Renal cortex interstitium (tissue), 11 donors: ENCODE measurements around the gene KAT7. TPM values are rescaled to one million over a fixed set of nuclear protein-coding genes. Genes with fewer than 3 reads are reported as not detected.
A peak's percentile ranks its signal among the peaks of the same experiment; 100 is the strongest.
"Not testable (repeated sequence)": the region's sequence is repeated elsewhere in the genome, so short reads cannot be mapped to it uniquely, and the experiment has no call there.

Experiments used
- DNase-seq, 11 donors: peaks; one replicate each; pipeline ENCODE4 v3.0.0-alpha.2; 2013; ENCODE audit warnings: low read depth in 9 of 11, low spot score in 4 of 11; ENCODE audit errors: extremely low read depth in 1 of 11
- polyA plus RNA-seq, 3 donors: library from polyadenylated mRNA; unstranded; fragments of 120-200 nt; gene quantifications; one replicate each; pipeline ENCODE4 v1.2.1, GENCODE V29; 2013; ENCODE audit not compliant: insufficient read length in 3 of 3

KAT7 gene
- polyA plus RNA-seq, 3 donors = 49.1 to 54.9 (median 52.1) TPM

DNA sequence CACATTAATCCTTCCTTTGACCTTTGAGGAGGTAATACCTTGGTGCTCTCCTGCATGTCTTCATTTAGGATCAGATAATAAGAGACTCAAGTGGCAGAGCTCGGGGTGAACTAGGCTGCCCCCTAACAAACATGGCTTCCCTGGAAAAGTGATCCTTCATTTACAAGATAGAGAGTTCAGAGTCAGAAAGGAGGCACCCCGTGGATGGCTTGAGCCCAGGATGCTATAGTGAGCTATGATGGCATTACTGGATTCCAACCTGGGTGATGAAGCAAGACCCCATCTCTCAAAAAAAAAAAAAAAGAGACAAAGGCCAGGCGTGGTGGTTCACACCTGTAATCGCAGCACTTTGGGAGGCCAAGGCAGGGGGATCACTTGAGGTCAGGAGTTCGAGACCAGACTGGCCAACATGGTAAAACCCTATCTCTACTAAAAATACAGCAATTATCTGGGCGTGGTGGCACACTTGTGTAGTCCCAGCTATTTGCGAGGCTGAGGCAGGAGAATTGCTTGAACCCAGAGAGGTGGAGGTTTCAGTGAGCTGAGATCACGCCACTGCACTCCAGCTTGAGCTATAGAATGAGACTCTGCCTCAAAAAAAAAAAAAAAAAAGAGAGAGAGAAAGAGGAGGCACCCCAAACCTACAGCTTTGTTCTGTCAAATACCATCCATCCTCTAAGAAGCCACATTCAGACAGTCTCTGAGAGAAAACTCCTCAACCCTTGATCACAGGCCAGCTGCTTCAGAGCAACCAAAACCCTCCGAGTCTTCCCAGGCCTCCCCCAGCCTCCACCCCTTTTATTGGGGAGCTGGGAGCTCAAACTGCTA, 31.9 kb upstream of the KAT7 start:
- DNase-seq = no peak

DNA sequence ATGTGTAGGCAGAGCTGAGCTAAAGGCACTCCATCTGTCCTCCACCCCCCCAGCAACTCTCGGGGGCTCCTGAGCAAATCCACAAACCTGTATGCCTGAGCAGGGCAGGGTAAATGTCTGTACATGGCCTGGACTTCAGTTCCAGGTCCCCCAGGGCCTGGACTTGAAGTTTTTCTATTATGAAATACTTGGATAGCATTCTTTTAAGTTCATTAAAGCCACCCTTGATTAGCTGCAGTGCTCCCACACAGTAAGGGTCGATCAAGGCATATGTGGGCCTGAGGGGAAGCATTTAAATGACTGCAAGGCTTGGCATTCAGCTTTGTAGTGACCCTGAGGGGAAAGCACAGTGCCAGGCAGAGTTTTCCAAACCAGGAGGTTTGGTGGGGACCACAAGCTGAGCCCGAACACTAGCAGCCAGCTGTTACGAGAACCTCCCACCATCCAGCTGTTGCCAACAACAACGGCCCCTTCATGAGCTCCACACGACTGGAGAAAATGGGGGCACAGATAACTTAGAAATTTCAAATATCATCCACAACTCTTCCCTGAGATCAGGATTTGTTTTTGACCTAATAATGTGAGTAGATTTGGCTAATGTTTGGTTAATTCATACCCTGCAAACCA, 31.2 kb upstream of the KAT7 start:
- no peak for DNase-seq

DNA sequence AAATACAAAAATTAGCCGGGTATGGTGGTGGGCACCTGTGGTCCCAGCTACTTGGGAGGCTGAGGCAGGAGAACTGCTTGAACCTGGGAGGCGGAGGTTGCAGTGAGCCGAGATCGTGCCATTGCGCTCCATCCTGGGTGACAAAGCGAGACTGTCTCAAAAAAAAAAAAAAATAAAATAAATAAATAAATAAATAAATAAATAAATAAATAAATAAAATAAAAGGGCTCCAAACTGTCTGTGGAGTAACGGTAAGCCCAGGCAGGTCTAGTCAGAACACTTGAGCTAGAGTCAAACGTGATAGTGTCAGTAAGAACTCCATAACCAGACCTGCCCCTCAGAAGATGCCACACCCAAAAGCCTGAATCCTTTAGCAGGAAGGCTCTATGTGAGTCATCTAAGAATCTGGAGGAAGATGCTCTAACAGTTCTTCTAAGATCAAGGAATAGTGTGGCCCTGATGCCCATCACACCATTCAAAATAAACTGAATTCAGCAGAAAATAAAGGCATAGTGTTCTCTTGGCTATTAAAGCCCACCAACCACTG, 29.9 kb upstream of the KAT7 start:
- not testable (repeated sequence) for DNase-seq

DNA sequence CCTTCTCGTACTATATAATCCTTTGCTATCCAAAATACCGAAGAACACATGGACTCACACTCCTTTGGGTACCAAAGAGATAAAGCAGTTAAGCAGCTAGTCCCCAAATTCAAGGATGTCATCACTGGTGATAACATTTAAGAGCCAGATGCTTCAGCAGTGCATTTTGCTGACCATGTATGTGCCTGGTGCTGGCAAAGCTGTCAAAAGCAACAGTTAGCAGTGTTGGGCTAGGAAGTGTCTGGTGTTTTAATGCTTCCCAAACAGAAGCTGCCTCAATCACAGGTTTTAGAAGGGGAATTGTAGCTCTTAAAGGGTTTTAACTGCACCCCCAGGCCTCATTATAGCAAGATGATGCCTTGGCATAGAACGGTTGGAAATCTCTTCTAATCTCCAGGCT, 29.3 kb upstream of the KAT7 start:
- DNase-seq = no peak

DNA sequence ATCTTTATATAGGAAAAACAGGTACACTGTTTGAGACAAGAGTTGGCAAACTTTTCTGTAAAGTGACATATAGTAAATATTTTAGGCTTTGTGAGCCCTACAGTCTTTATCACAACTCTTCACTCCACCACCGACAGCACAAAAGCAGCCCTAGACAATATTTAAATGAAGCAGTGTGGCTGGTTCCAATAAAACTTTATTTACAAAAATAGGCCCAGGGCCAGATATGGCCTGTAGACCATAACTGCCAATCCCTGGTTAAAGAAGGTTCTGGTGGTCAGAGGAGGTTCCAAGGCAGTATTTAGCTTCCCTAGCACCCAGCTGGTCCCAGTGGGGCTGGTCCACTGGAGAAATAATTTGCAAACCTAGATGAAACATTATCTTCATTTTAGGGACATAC, 28.2 kb upstream of the KAT7 start:
- DNase-seq = no peak

DNA sequence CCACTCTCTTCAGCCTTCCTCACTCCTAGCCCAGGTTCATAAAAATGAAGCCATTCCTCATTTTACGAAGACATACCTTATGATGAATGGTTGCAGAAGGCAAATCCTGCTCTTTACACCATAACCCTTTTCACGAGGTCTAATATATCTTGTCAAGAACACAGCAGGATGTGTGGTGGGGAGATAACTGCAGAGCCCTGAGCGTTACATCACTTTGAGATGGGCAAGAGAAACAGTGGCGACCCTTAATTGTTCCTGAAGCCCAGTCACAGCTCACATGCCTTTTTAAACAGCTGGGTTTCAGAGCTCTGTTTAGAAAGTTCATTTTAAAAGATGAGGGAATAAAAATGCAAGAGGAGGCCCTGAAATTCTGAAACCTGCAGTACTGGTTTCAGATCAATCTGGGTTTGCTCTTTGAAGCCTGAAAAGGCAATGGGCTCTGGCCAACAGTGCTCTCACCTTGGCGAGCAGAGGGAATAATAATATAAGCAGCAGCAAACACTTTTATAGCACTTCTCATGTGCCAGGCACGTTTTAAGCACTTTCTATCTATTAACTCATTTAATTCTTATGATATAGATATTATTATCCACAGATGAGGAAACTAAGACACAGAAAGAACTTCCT, 27.4 kb upstream of the KAT7 start:
- DNase-seq = no peak

DNA sequence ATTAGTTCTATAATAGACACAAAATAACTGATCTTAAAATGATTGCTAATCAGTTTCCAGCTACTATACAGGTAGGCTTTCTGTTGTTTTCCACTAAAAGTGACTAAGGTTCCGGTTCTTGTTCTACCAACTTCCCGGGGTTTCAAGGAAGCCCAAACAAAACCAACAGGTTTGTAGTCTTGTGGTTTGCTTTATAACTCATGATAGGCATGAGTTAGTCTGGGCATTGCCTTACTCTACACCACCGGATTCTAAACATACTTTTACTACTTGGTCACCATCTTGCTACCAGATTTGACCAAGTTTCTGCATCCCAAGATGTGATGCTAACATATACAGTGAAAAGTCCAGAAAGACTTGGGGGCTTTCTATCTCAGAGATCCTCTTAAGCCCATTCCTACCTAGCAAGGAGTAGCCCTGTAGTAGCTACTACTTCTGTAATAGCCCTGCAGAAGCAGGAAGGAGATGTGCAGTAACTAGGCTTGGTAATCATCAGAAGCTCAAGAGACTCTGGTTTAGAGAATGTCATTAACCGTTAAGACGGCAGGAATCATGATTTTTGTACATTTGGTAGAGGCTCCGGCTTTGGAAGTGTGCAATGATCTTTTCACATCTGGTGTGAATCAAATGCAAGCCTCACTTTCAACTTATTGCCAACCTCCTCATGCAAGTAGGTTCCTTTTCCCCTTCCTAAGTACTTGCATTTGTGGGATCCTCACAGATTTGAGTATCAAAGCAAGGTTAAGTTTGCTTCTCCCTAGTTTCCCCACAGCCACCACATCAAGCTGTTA, 26.1 kb upstream of the KAT7 start:
- DNase-seq = no peak

DNA sequence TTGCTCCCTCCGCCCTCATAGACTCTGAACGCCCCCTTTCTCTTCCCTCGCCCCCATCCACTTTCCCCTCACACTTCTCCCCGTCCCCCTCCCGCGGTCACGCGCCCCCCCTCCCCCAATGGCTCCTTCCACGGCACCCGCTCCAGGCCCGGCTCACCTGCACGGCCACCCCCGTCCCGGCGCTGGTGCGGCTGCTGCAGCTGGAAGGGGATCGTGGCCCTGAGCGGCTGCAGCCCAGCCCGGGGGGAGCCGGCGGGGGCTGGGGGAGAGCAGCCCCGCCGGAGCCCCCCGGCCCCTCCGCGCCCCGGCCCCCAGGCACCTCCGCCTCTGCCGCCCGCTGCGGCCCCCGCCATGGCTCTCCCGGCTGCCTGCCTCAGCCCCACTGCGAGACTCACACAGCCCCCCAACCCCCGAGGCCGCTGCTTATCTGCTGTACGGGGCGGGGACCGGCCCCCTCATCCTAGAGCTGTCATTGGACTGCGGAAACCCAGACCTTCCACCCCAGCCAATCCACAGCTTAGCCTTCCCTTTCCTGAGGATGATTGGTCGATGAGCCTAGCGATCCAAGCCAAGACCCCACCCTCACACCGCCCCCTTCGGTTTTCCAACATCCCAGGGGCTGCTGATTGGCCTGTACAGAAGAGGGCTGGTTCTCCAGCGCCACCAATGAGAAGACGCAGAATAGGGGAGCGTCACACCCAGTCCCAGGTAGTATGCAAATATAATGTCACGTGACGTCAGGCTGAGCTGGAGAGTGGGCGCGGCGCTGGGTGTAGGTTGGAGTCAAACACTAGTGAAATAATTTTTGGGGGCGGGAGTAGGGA, 24.5 kb upstream of the KAT7 start, which contains the start of gene FAM117A:
Gene FAM117A (minus strand): TSS at position 397 of the 824 bp plus-strand sequence. CDS start 44 bp downstream, at position 353.
- DNase-seq = peak; percentile 89 to 99 (median 96)

DNA sequence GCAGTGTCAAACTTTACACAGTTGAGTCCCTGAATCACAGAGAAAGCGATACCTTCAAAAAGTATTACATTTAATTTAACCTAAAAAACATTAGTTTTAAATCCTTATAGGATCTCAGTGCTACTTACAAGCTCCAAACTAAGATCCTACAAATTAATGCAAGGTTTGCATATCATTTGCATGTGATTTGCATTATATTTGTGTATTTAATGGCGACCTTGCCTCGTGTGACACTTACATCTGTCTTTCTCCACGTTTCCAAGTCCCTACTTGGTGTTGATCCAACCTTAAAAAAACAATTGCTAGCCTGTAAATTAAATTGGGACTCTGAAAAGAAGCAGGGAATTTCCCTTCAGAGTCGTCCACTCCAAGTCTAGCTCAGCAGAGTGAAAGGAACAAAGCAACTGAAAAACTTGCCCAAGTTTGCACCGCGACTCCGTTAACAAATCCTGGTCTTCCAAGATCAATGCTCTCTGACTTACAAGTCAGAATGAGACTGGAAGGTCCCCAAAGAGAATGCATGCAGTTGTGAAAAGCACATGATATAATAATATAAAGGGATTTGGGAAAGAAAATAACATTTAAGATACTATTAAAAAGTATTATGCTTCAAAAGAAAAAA, 23.8 kb upstream of the KAT7 start:
- no peak for DNase-seq

DNA sequence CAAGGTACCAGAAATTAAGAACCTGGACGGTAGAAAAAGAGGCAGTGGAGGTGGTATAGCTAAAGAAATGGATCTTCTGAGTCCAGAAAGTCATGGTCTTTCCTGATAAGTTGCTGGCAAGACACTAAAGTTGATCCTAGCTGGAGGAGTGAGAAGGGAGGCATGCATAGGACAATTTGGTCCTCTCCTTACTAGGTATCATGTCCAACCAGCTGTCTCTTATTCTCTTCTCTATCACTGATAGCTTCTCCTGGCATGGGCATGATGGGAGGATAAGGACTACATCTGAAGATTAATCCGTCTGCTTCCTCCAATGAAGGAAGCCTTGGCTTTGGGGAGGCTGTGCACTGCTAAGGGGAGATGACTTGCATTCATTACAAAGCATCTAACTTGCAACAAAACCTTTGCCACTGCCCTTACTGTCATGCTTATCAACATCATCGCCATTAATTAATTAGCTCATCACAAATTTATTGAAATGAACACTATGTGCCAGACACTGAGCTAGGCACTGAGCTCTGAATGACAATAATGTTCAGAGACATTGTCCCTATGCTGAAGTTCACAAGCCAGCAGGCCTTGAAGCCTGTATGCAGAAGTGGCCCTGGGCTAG, 21.5 kb upstream of the KAT7 start:
- DNase-seq = no peak

DNA sequence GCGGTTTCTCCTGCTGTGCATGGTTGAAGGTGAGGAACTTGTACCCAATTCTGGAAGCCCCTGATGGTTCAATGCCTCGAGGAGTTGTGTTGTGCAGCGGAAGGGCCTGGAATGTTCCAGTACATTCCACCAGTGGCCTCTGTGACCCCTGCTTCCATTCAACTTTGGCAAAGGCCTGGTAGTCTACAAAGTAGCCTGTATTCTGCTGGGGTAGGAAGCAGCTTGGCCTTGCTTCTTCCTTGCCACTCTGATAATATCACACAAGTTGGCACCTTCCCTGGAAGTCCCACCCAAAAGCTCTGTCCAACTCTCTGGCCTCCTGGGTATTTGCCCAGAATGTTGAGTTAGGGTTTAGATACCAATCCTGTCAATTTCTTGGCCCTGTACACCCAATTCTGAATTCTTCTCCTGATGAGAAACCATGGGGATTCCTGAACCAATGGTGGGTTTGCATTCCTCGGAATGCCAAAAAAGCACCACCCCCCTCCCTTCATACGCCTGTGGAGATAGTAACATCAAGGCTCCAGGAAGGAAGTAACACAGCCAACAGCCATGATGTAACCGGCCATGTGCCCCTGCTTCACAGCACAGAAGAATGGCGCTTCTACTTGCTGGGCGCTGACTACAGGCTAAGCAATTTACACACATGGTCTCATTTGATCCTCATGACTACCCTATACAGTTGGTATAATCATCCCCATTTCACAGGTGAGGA, 12.8 kb upstream of the KAT7 start:
- peak in 1 of 11 donors; percentile 18 for DNase-seq

DNA sequence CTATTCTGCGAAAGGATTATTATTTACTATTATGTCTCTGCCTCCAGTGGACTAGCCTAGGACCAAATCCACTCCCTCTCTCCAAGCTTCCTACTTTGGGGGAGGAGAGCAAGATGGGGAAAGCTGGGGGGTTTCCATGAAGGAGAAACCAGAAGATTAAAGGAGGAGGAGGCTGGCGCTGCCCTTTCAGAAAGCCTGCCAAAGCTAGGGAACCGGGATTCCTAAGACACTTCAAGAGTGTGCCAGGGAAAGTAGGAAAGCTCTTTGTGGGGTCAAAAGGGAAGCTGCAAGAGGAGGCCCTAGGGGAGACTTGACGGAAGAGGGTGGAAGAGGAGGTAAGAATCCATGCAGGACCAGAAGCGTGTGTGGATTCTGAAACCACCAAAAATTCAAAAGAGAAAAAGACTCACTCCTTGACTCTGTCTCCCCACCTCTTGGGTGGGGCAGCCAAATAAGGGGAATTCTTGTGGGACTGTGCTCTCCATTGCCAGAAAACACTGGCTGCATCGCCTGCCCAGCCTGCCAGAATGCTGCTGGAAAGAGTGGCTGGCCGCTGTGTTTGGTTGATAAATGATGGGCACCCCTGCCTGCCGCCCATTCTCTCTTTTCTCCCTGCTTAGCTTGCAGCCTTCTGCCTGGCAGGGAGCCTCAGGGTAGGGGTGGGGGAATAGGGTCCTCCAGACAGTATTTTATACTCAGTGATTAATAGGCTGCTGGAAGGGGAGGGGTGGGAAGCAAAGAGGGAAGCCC, 11.8 kb upstream of the KAT7 start:
- DNase-seq = no peak

DNA sequence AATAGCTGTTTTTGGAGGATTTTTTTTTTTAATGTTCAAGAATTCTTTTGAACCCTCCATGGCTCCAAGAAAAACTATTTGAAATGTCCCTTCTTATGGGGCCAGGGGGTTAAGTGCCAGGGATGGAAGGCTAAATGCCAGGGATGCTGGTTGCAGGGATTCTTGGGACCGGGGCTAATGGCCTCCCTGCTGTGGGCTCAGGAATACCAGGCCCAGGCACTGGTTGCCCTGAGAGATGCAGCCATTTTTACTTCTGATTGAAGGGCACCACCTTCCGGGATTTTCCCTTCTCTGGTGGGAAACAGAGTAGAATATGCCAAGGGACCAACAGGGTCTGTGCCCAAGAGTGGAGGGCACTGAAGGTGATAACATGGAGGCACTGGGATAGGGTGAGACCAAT, 10.9 kb upstream of the KAT7 start:
- DNase-seq = no peak

DNA sequence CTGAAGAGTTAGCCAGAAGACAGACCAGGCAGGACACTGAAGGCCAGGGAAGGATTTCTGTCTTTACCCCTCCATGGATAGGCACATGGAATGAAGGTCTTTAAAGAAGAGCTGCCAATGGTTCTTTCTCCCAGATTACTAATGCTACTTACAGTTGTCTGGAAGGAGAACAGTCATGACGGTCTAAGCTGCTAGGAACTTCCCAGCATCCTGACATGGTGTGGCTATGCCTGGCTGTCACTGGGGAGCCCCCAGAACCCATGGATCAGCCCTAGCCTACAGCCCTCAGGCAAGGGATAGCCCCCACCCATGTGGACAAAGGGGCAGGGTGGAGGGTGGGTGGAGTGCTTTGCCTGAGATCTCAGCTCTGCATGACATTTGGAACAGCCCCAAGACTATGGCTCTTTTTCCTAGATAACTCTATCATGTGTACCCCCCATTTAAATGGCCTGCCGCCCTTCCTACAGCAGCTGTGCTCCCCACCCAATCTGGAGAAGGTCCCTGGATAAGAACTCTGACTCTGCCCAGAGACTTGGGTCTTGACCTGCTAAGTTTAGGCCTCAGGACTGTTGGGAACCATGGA, 9.2 kb upstream of the KAT7 start:
- no peak for DNase-seq

DNA sequence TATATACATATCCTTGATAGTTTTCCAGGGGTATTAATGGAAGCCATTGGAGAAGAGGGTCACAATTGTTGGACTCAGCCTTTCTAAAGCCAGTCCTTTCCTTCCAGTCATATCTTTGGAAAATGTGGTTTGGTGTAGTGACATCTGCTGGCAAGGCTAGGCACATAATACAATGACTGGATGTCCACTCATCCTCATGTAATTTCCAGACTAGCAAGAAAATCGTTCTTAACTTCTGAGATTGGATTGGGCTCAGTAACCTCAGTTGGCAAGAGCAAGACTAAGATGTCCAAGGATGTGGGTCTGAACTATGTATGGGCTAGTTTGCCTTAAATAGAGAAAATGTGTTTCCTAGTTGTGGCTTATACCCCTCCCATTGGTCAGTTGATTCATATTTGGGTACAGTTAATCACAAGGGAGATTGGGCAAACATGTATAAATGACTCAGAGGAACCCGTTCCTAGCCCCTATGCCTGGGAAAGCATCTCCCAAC, 8.7 kb upstream of the KAT7 start:
- DNase-seq = peak in 3 of 11 donors; percentile 34 to 47 (median 42)
